GM19452 (cell line): ENCODE results near the gene P3H2.
"Not testable (repeated sequence)": the region's sequence is repeated elsewhere in the genome, so short reads cannot be mapped to it uniquely, and the experiment has no call there.

Experiments
- ATAC-seq: cut with Tn5 transposase; IDR thresholded peaks from one replicate; pipeline ENCODE4 v1.9.1; 2021; ENCODE audit not compliant: unreplicated experiment

The P3H2 gene

DNA sequence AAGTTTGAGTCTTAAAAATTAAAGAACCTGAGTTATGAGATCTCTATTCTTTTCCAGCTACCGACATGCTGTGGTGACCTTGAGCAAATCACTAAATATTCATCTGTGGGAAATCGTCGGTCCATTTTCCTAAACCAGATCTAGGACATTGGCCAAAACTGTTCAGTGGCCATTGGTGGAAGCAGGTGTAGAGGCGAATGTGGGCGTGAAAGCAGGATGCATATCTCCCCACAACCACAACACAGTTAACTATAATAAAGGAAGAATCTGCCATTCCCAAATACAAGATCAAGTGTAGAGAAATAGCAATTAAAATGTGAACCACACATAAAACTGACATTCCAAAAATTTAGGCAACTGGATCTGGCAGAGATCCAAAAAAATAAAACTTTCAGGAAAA is 129.9 kb downstream of the P3H2 start:
- ATAC-seq: no peak

GRCh38 chr3:189988854-189989253 is 131.8 kb downstream of the P3H2 start:
- ATAC-seq: no peak

- ATAC-seq: no peak
Measured at GRCh38 chr3:189988322-189988721, 132.4 kb downstream of the P3H2 start.

DNA sequence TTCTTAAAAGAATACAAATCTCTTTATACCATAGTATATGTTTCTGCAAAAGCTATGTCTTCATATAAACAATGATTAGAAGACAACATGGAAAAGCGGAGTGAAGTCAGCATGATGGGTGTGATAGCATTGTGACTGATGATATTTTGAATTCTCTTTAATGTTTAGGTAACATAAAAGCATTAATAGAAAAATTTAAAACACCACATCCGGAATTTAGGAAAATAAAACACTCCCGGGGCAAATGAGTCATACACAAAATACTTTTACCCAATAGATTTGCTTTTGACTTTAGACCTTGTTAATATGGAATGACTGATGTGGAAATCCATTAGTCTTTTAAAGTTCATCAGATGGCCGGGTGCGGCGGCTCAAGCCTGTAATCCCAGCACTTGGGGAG is 134.7 kb downstream of the P3H2 start:
- no peak for ATAC-seq

- no peak for ATAC-seq
Measured at GRCh38 chr3:189983612-189984011, 137.1 kb downstream of the P3H2 start.

GRCh38 chr3:189982321-189982945 is 138.3 kb downstream of the P3H2 start:
- no peak for ATAC-seq

DNA sequence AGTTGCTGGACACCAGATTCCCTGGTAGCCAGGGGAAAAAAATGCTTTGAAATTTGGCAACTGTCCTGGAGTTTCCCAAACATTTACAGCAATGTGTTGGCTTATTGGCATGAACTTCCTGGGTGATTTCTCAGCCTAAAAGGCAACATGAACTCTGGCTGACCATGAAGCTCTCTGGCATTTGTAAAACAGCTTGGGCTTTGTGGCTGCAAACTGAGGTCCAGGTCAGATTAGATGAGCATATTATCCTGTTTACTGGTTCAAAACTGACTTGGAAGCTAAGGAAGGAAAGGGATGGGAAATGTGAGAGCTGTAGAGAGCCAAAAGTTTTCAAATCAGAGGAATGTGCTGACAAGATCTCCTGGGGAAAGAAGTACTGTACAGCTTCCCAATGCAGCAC is 139.0 kb downstream of the P3H2 start:
- ATAC-seq: no peak

GRCh38 chr3:189978753-189979152 is 141.9 kb downstream of the P3H2 start:
- no peak for ATAC-seq

GRCh38 chr3:189977174-189977573 is 143.5 kb downstream of the P3H2 start:
- no peak for ATAC-seq

- no peak for ATAC-seq
Measured at GRCh38 chr3:189975391-189975990, 145.2 kb downstream of the P3H2 start.

- ATAC-seq: no peak
Measured at GRCh38 chr3:189974359-189974758, 146.3 kb downstream of the P3H2 start.

DNA sequence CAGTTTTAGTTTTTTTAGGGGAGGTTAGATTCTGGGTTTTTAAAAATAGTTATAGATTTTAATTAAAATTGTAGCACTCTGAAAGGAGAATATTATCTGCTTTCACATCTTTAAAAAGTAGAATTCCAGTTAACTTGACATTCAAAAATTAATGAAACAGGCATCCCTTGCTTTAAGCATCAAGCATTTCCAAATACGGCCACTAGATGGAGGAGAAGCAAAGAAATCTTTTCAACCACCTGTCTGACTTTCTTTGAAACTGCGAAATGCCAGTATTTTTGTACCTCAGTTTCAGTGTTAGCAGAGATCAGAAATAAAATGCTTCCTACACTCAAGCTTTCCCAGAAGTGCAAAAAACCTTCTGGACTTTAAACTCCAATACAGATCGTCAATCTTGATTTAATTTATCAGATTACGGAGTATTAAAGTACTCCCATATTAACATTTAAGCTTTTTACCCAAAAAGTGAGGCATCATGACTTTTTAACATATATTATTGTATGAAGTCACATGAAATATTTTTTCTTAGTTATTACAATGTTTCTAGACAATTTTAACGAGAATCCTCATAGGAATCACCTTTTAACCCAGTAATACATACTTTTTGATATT is 153.3 kb downstream of the P3H2 start:
- peak; percentile 88 for ATAC-seq

- peak; percentile 59 for ATAC-seq
Measured at GRCh38 chr3:189966843-189967242, 153.9 kb downstream of the P3H2 start.

- no peak for ATAC-seq
Measured at GRCh38 chr3:189964623-189965332, 155.9 kb downstream of the P3H2 start.

DNA sequence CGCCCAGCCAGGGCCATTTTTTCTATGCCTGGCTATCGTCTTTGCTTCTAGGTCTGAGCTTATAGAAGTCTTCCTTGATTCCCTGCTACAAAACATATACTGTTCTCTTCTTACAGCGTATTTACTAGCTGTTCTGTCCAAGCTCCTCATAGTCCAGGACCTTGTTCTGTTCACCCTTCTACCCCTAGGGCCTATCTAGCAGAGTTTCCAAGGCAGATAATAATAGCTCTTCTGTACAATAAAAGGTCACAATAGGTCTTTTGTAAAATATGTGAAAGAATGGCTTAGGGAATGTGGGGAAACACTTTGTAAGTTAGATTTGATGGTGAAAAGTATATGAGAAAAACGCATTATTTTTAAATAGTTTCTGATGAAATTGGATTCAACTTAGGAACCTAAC is 158.2 kb downstream of the P3H2 start:
- no peak for ATAC-seq

DNA sequence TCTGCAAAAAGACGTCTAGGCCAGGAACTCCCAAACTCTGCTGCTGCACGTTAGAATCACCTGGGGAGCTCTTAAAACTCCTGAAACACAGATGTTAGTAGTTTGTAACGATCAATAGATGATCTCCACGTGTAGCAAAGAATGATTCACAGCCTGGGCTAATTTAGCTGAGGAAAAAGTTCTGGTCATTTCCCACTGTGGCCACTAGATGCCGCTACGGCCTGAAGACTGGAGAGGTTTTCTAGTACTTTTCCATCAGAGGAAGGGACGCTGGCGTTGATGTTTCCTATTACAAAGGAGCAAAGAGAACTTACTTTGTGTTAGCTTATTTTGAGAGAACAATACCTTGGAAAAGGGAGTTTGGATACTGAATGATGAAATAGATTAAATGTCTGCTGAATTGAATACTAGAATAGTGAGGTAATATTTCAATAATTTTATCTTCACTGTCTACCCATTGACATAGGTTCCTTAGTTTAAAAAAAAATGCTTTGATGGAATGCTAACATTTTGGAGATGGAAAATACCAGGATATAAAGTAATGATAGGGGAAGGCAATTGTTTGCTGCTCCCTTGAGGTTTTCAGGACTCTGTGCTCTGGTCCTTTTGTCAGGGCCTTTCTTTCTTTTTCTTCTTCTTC is 159.1 kb downstream of the P3H2 start:
- peak; percentile 61 for ATAC-seq

DNA sequence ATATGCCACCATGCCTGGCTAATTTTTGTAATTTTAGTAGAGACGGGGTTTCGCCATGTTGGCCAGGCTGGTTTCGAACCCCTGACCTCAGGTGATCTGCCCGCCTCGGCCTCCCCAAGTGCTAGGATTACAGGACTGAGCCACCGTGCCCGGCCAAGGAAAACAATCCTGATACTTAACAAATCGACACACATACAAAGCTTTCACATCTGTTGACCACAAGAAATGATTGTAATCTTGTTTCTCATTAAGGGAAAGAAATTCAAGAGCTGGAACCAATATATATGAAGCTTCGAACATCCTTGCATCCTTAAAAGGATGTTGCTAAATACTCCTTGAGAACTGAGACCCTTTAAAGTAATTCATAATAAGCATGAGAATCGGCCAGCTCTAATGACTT is 159.6 kb downstream of the P3H2 start:
- not testable (repeated sequence) for ATAC-seq

DNA sequence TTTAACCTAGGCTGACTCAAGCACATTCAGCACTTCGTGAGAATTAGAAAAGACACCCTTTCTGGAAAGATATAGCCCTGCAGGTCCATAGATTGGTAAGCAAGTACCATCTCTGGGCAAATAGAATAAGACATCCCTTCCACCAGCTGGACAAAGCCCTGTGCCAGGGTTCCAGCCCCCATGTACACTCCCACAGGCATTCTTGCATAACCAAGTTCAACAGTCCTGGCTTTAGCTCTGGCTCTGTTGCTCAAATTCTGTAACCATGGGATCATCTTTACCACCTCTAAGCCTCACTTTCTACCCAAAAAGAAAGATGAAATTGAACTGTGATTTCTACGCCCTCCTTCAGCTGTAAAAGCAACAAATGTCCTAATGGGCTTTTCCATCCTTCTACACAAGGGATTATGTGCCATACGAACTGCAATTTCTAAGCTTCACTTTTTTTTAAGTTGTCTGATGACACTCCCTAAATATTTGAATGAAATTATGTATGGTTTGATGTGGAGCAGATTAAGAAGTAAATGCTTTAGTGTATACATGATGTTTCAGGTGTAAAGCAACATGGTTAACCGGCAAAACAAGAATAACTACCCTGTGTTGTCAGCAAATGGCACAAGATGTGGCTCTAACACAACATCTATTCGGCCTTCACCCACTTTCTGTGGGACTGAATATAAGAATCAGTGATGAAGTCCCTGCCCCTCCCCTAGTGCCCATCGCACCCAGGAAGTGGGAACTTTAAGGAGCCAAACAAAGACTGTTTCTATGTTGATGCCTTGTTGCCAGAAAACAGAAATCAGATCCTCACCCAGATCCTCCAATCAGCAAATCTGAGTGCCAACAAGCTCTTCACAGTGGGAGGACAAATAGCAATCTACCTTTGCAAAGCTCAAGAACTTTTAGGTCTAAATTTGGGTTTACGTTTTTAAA is 165.7 kb downstream of the P3H2 start:
- ATAC-seq: no peak

- ATAC-seq: no peak
Measured at GRCh38 chr3:189953551-189953950, 167.1 kb downstream of the P3H2 start.

GRCh38 chr3:189952272-189952671 is 168.4 kb downstream of the P3H2 start:
- no peak for ATAC-seq
